Astrocyte of the spinal cord (primary cell): ENCODE results near the gene DMWD.

ENCODE experiments used
- DNase-seq: peaks from one replicate; pipeline ENCODE4 v3.0.0; 2011; ENCODE audit warnings: low read depth, low spot score
- H3K4me3 ChIP-seq: 2 replicates; pipeline ENCODE4 v1.5.1; 2011; ENCODE audit warnings: low read depth, mild to moderate bottlenecking, low read length, moderate library complexity
- CTCF ChIP-seq: IDR thresholded peaks from 2 replicates; pipeline ENCODE4 v1.5.1; 2012; ENCODE audit warnings: low read depth, mild to moderate bottlenecking, low read length, inconsistent platforms
- in situ Hi-C: cut with HindIII; loops from 2 replicates; pipeline ENCODE4 v1.10.0; 2017; ENCODE audit warnings: low sequenced_read_pairs

DMWD gene

GRCh38 chr19:45792470-45793177, at the start of gene DMWD:
Gene DMWD, minus strand, starts transcription at chr19:45792845. Its CDS starts 89 bp downstream, at chr19:45792756.
- peak; percentile 98 for DNase-seq
- TF ChIP-seq CTCF: no peak
- in situ Hi-C loops: no loop called here
- peak within 1 kb of the TSS; percentile 71 for H3K4me3 ChIP-seq

- TF ChIP-seq CTCF: no peak
- in situ Hi-C loops: no loop called here
- no peak for DNase-seq
- H3K4me3 ChIP-seq: no peak overlapping the region
Observed at GRCh38 chr19:45842198-45842597, 49.6 kb upstream of the DMWD start.

GRCh38 chr19:45834970-45835369, 42.3 kb upstream of the DMWD start:
- in situ Hi-C loops: no loop called here
- no peak overlapping the region for H3K4me3 ChIP-seq
- DNase-seq: no peak
- TF ChIP-seq CTCF: no peak

GRCh38 chr19:45828945-45829344, 36.3 kb upstream of the DMWD start:
- in situ Hi-C loops: no loop called here
- no peak for TF ChIP-seq CTCF
- DNase-seq: no peak
- H3K4me3 ChIP-seq: no peak overlapping the region

- no peak overlapping the region for H3K4me3 ChIP-seq
- DNase-seq: no peak
- TF ChIP-seq CTCF: no peak
- in situ Hi-C loops: no loop called here
Observed at GRCh38 chr19:45828523-45828922, 35.9 kb upstream of the DMWD start.

GRCh38 chr19:45827459-45828093, 34.9 kb upstream of the DMWD start:
- H3K4me3 ChIP-seq: no peak overlapping the region
- in situ Hi-C loops: no loop called here
- DNase-seq: no peak
- no peak for TF ChIP-seq CTCF
